ENCODE measurements around the gene CORO2A. TPM values are rescaled to one million over a fixed set of nuclear protein-coding genes. Genes with fewer than 3 reads are reported as not detected.

Gene CORO2A
- total RNA-seq, 4 donors from 2014 or later, result 0.77 to 4.8 (median 0.86) TPM

DNA sequence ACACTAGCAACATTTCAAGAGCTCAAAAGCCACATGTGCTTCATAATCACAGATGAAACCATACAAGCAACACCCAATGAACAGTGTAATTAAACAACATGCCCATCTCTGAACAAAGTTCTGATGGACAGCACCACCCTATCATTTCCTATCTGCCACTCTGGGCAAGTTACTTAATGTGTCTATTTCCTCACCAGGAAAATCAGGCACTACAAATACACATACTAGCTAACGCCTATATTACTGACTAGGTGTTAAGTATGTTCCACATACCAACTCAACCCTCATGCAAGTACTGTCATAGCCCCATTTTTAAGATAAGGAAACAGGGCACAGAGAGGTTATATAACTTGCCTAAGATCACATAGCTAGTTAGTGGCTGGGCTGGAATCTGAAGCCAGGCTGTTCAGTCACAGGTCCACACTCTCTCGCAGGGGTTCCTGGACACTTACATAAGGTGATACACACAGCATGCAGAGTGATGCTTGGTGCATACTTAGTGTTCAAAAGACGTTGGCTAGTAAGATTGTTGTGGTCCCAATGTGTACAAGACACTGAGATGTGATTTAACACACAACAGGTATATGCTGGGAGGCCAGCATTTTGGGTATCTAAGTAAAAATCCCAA is 24.2 kb downstream of the CORO2A start:
- WGBS, 2 donors (ENCODE audit: low coverage in 1 of 2), result 67 to 69% methylated on average over 1 to 3 of the region's 3 CpGs
- peaks cover 10% of the 10 kb centered on the region for H3K27me3 ChIP-seq
- no peak overlapping the region for H3K4me3 ChIP-seq
- ATAC-seq, result no peak
- no peak overlapping the region for H3K27ac ChIP-seq
- no peaks in the 10 kb centered on the region for H3K36me3 ChIP-seq
- no peaks in the 10 kb centered on the region for H3K9me3 ChIP-seq
- TF ChIP-seq POLR2A (IDR thresholded peaks at IDR 0.05) (no peak), EP300 (IDR thresholded peaks at IDR 0.05) (no peak), POLR2AphosphoS5 (IDR thresholded peaks at IDR 0.05) (no peak)
- TF ChIP-seq, protein P1, sequence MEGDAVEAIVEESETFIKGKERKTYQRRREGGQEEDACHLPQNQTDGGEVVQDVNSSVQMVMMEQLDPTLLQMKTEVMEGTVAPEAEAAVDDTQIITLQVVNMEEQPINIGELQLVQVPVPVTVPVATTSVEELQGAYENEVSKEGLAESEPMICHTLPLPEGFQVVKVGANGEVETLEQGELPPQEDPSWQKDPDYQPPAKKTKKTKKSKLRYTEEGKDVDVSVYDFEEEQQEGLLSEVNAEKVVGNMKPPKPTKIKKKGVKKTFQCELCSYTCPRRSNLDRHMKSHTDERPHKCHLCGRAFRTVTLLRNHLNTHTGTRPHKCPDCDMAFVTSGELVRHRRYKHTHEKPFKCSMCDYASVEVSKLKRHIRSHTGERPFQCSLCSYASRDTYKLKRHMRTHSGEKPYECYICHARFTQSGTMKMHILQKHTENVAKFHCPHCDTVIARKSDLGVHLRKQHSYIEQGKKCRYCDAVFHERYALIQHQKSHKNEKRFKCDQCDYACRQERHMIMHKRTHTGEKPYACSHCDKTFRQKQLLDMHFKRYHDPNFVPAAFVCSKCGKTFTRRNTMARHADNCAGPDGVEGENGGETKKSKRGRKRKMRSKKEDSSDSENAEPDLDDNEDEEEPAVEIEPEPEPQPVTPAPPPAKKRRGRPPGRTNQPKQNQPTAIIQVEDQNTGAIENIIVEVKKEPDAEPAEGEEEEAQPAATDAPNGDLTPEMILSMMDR (IDR thresholded peaks at IDR 0.05), result no peak
- no peaks in the 10 kb centered on the region for H3K4me1 ChIP-seq

DNA sequence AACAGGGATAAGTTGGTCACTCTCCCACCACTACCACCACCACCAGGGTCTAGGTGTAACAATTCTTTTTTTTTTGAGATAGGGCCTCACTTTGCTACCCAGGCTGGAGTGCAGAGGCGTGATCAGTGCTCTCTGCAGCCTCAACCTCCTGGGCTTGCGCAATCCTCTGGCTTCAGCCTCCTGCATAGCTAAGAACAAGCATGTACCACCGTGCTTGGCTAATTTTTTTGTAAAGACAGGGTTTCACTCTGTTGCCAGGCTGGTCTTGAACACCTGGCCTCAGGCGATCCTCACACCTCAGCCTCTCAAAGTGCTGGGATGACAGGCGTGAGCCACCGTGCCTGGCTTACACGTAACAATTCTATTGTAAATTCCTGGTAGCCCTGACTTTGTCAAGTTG is 27.5 kb downstream of the CORO2A start:
- Histone ChIP-seq H3K4me1 (no peaks in the 10 kb centered on the region), H3K27me3 (no peaks in the 10 kb centered on the region), H3K4me3 (no peak overlapping the region), H3K27ac (no peak overlapping the region), H3K36me3 (no peaks in the 10 kb centered on the region), H3K9me3 (no peaks in the 10 kb centered on the region)
- no peak for ATAC-seq
- 86 to 92% methylated on average over 4 to 7 of the region's 7 CpGs for WGBS, 2 donors (ENCODE audit: low coverage in 1 of 2)
- TF ChIP-seq POLR2AphosphoS5 (IDR thresholded peaks at IDR 0.05) (no peak), POLR2A (IDR thresholded peaks at IDR 0.05) (no peak), EP300 (IDR thresholded peaks at IDR 0.05) (no peak)

GRCh38 chr9:98162613-98163012 is 29.8 kb downstream of the CORO2A start:
- ATAC-seq, result no peak
- H3K9me3 ChIP-seq, result no peaks in the 10 kb centered on the region
- H3K4me3 ChIP-seq, result no peak overlapping the region
- TF ChIP-seq POLR2AphosphoS5 (IDR thresholded peaks at IDR 0.05) (no peak), POLR2A (IDR thresholded peaks at IDR 0.05) (no peak), EP300 (IDR thresholded peaks at IDR 0.05) (no peak)
- TF ChIP-seq, protein P1 (IDR thresholded peaks at IDR 0.05), result no peak
- no peaks in the 10 kb centered on the region for H3K27me3 ChIP-seq
- 97% methylated on average over 7 of the region's 12 CpGs; no CpG with 5 or more reads in 1 of the 2 donors for WGBS, 2 donors (ENCODE audit: low coverage in 1 of 2)
- no peaks in the 10 kb centered on the region for H3K4me1 ChIP-seq
- H3K27ac ChIP-seq, result no peak overlapping the region
- H3K36me3 ChIP-seq, result no peaks in the 10 kb centered on the region

DNA sequence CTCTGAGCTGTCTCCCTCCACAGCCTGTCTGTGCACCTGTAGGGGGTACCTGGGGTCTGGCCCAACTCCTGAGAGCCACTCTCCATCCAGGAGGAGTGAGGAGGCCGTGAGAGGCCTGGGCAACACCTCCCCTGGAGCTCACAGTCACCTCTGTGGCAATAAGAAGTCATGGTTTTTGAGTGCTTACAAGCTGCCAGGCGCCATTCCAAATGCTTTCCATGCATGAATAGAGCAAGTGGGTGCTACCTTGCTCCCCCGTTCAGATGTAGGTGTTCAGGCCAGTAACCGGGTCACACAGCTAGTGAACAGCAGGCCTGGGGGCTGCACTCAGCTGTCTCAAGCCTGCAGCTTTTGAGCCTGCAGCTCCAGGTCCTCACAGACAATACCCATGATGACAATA is 30.6 kb downstream of the CORO2A start:
- H3K4me3 ChIP-seq, result no peak overlapping the region
- ATAC-seq, result no peak
- no peaks in the 10 kb centered on the region for H3K9me3 ChIP-seq
- H3K27me3 ChIP-seq, result no peaks in the 10 kb centered on the region
- no peaks in the 10 kb centered on the region for H3K4me1 ChIP-seq
- TF ChIP-seq EP300 (IDR thresholded peaks at IDR 0.05), result no peak
- no peak for TF ChIP-seq POLR2AphosphoS5 (IDR thresholded peaks at IDR 0.05)
- TF ChIP-seq, protein P1 (IDR thresholded peaks at IDR 0.05), result no peak
- TF ChIP-seq POLR2A (IDR thresholded peaks at IDR 0.05), result no peak
- H3K27ac ChIP-seq, result no peak overlapping the region
- WGBS, 2 donors (ENCODE audit: low coverage in 1 of 2), result 67 to 82% methylated on average over 1 to 2 of the region's 4 CpGs
- H3K36me3 ChIP-seq, result no peaks in the 10 kb centered on the region

DNA sequence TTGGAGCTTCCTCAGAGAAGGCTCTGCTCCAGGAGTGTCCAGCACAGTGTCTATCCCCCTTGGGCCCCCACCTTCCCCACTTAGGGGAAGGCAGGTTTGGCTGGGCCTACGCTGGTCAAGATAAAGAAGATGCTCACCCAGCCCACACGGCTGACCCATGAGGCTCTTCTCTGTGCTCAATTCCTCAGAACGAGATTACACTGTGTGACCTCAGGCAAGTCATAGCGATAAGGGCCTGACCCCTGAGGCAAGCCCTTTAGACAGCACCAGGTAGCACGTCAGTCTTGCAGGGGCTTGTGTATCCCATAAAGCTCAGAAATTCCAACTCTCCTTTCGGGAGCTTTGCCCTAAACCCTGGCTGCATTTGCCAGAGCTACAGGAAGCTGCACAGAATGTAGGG is 32.6 kb downstream of the CORO2A start:
- Histone ChIP-seq H3K4me3 (no peak overlapping the region), H3K27ac (no peak overlapping the region), H3K36me3 (no peaks in the 10 kb centered on the region), H3K4me1 (no peaks in the 10 kb centered on the region), H3K9me3 (no peaks in the 10 kb centered on the region), H3K27me3 (no peaks in the 10 kb centered on the region)
- TF ChIP-seq EP300 (IDR thresholded peaks at IDR 0.05) (no peak), POLR2AphosphoS5 (IDR thresholded peaks at IDR 0.05) (no peak), POLR2A (IDR thresholded peaks at IDR 0.05) (no peak)
- TF ChIP-seq, protein P1 (IDR thresholded peaks at IDR 0.05), result no peak
- ATAC-seq, result no peak
- 33% methylated on average over 1 of the region's 6 CpGs; no CpG with 5 or more reads in 1 of the 2 donors for WGBS, 2 donors (ENCODE audit: low coverage in 1 of 2)
